ENCODE measurements around the gene ALDH9A1.

Gene ALDH9A1

GRCh38 chr1:165742194-165742593, 43.8 kb upstream of the ALDH9A1 start:
- no peaks in the 10 kb centered on the region for H3K27me3 ChIP-seq (ENCODE audit: control insufficient read depth, low read length)
- peaks cover 6% of the 10 kb centered on the region for H3K79me2 ChIP-seq (ENCODE audit: control insufficient read depth, low read length)
- no peak for TF ChIP-seq CTCF (IDR thresholded peaks at IDR 0.05; ENCODE audit: low read depth, low read length, poor library complexity, severe bottlenecking)
- TF ChIP-seq EZH2phosphoT487 (IDR thresholded peaks at IDR 0.05; ENCODE audit: borderline replicate concordance, low read length) = no peak
- H3K4me2 ChIP-seq (ENCODE audit: low read length) = no peak overlapping the region
- peaks cover 21% of the 10 kb centered on the region for H3K4me1 ChIP-seq (ENCODE audit: control insufficient read depth, low read length)
- H3F3A ChIP-seq (ENCODE audit: control insufficient read depth, insufficient read depth) = 0 out of 2 replicates have a peak, but pooled peaks cover 2% of the 10 kb centered on the region
- no peaks in the 10 kb centered on the region for H3K9me2 ChIP-seq (replicated peaks; ENCODE audit: control insufficient read depth, low read length)
- no peak overlapping the region for H3K4me3 ChIP-seq (ENCODE audit: low read length)
- no peaks in the 10 kb centered on the region for H3K9me3 ChIP-seq (ENCODE audit: control insufficient read depth, insufficient read depth, low read length)
- peaks cover 13% of the 10 kb centered on the region; the same call in 1 of the 2 replicates for H4K20me1 ChIP-seq (ENCODE audit: control insufficient read depth, insufficient read depth, low read depth, low read length)
- peaks cover 41% of the 10 kb centered on the region for H3K36me3 ChIP-seq (ENCODE audit: control insufficient read depth, low read length)
- no peak overlapping the region for H3K27ac ChIP-seq (ENCODE audit: low read depth, low read length)

- peaks cover 56% of the 10 kb centered on the region for H3K36me3 ChIP-seq (ENCODE audit: control insufficient read depth, low read length)
- H3K4me3 ChIP-seq (ENCODE audit: low read length) = peak overlapping the region; percentile 38
- no peaks in the 10 kb centered on the region for H3K27me3 ChIP-seq (ENCODE audit: control insufficient read depth, low read length)
- H3K9me3 ChIP-seq (ENCODE audit: control insufficient read depth, insufficient read depth, low read length) = no peaks in the 10 kb centered on the region
- H4K20me1 ChIP-seq (ENCODE audit: control insufficient read depth, insufficient read depth, low read depth, low read length) = peaks cover 13% of the 10 kb centered on the region; the same call in 1 of the 2 replicates
- H3K79me2 ChIP-seq (ENCODE audit: control insufficient read depth, low read length) = peaks cover 10% of the 10 kb centered on the region
- 0 out of 2 replicates have a peak, but pooled peaks cover 2% of the 10 kb centered on the region for H3F3A ChIP-seq (ENCODE audit: control insufficient read depth, insufficient read depth)
- no peak for TF ChIP-seq CTCF (IDR thresholded peaks at IDR 0.05; ENCODE audit: low read depth, low read length, poor library complexity, severe bottlenecking)
- no peak for TF ChIP-seq EZH2phosphoT487 (IDR thresholded peaks at IDR 0.05; ENCODE audit: borderline replicate concordance, low read length)
- H3K9me2 ChIP-seq (replicated peaks; ENCODE audit: control insufficient read depth, low read length) = no peaks in the 10 kb centered on the region
- H3K4me1 ChIP-seq (ENCODE audit: control insufficient read depth, low read length) = peaks cover 23% of the 10 kb centered on the region
- H3K27ac ChIP-seq (ENCODE audit: low read depth, low read length) = no peak overlapping the region; the same call in 1 of the 2 replicates
- H3K4me2 ChIP-seq (ENCODE audit: low read length) = peak overlapping the region; percentile 62
These were observed 40.4 kb upstream of the ALDH9A1 start for GRCh38 chr1:165738794-165739193.

GRCh38 chr1:165737196-165737595, 38.8 kb upstream of the ALDH9A1 start:
- Histone ChIP-seq H4K20me1 (ENCODE audit: control insufficient read depth, insufficient read depth, low read depth, low read length) (peaks cover 9% of the 10 kb centered on the region; the same call in 1 of the 2 replicates), H3K4me1 (ENCODE audit: control insufficient read depth, low read length) (peaks cover 23% of the 10 kb centered on the region), H3K4me3 (ENCODE audit: low read length) (no peak overlapping the region), H3K4me2 (ENCODE audit: low read length) (no peak overlapping the region), H3K9me2 (replicated peaks; ENCODE audit: control insufficient read depth, low read length) (no peaks in the 10 kb centered on the region), H3K79me2 (ENCODE audit: control insufficient read depth, low read length) (peaks cover 10% of the 10 kb centered on the region), H3K27ac (ENCODE audit: low read depth, low read length) (no peak overlapping the region), H3K36me3 (ENCODE audit: control insufficient read depth, low read length) (peaks cover 56% of the 10 kb centered on the region), H3K9me3 (ENCODE audit: control insufficient read depth, insufficient read depth, low read length) (no peaks in the 10 kb centered on the region), H3F3A (ENCODE audit: control insufficient read depth, insufficient read depth) (0 out of 2 replicates have a peak, but pooled peaks cover 2% of the 10 kb centered on the region), H3K27me3 (ENCODE audit: control insufficient read depth, low read length) (no peaks in the 10 kb centered on the region)
- TF ChIP-seq CTCF (IDR thresholded peaks at IDR 0.05; ENCODE audit: low read depth, low read length, poor library complexity, severe bottlenecking) (no peak), EZH2phosphoT487 (IDR thresholded peaks at IDR 0.05; ENCODE audit: borderline replicate concordance, low read length) (no peak)

All from DOHH2 (cell line).